LNCaP clone FGC (cell line): Measurements from ENCODE around the gene SOWAHC.
"Not testable (repeated sequence)": the region's sequence is repeated elsewhere in the genome, so short reads cannot be mapped to it uniquely, and the experiment has no call there.

ENCODE experiments used
- DNase-seq: peaks from one replicate; pipeline ENCODE4 v3.0.0-alpha.2; 2011; ENCODE audit warnings: low read depth
- H3K4me3 ChIP-seq: 2 replicates; pipeline ENCODE4 v1.5.1; 2011; ENCODE audit warnings: mild to moderate bottlenecking, low read depth, low read length, control low read depth
- TF ChIP-seq, protein P1 (sequence below): IDR thresholded peaks from 2 replicates; pipeline ENCODE4 v1.5.1; 2012; ENCODE audit warnings: mild to moderate bottlenecking; ENCODE audit not compliant: control insufficient read depth, insufficient read depth; ENCODE audit errors: extremely low read depth

The SOWAHC gene, protein sequence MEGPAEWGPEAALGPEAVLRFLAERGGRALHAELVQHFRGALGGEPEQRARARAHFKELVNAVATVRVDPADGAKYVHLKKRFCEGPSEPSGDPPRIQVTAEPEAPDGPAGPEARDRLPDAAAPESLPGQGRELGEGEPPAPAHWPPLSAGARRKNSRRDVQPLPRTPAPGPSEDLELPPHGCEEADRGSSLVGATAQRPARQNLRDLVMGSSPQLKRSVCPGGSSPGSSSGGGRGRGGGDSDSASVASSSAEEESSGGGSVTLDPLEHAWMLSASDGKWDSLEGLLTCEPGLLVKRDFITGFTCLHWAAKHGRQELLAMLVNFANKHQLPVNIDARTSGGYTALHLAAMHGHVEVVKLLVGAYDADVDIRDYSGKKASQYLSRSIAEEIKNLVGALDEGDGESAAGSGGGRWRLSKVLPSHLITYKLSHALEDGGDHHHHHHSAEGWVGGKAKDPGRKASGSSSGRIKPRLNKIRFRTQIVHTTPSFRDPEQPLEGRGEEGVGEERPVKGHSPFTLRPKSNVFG

DNA sequence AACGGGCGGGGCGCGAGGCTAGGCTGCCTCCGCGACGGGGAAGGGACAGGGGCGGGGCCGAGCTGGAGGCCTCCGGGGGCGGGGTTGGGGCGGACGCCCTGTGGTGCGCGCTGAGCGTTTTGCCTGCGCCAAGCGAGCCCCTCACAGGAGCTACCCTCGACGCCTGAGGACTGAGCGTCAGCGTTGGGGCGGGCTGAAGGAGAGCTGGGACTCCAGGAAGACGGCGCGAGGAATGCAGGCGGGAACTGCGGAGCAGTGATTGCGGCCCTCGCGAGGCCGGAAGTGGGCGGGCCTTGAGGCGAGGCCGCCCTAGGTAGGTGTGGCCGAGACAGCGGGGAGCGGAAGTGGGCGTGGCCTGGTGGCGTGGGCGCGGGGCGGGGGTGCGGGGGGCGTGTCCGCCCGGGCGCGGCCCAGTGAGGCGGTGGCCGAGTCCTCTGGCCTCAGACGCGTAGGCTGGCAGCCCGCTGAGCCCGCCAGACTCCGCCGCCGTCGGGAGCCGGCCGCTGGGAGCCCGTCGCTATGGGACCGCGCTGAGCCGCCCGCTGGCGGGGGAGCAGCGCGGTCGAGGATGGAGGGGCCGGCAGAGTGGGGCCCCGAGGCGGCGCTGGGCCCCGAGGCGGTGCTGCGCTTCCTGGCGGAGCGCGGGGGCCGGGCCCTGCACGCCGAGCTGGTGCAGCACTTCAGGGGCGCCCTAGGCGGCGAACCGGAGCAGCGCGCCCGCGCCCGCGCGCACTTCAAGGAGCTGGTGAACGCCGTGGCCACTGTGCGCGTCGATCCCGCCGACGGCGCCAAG is at the start of gene SOWAHC, which contains the start of gene SEPTIN10:
SOWAHC (plus strand) TSS at position 443 of the 793 bp plus-strand sequence; CDS start at position 569, 126 bp downstream.
SEPTIN10 (minus strand) TSS at position 45 of the 793 bp plus-strand sequence. CDS start 139 bp downstream, outside the sequence.
- peak within 1 kb of the TSS; percentile 58 for H3K4me3 ChIP-seq
- TF ChIP-seq, protein P1, sequence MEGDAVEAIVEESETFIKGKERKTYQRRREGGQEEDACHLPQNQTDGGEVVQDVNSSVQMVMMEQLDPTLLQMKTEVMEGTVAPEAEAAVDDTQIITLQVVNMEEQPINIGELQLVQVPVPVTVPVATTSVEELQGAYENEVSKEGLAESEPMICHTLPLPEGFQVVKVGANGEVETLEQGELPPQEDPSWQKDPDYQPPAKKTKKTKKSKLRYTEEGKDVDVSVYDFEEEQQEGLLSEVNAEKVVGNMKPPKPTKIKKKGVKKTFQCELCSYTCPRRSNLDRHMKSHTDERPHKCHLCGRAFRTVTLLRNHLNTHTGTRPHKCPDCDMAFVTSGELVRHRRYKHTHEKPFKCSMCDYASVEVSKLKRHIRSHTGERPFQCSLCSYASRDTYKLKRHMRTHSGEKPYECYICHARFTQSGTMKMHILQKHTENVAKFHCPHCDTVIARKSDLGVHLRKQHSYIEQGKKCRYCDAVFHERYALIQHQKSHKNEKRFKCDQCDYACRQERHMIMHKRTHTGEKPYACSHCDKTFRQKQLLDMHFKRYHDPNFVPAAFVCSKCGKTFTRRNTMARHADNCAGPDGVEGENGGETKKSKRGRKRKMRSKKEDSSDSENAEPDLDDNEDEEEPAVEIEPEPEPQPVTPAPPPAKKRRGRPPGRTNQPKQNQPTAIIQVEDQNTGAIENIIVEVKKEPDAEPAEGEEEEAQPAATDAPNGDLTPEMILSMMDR, result no peak
- DNase-seq, result peak; percentile 63

DNA sequence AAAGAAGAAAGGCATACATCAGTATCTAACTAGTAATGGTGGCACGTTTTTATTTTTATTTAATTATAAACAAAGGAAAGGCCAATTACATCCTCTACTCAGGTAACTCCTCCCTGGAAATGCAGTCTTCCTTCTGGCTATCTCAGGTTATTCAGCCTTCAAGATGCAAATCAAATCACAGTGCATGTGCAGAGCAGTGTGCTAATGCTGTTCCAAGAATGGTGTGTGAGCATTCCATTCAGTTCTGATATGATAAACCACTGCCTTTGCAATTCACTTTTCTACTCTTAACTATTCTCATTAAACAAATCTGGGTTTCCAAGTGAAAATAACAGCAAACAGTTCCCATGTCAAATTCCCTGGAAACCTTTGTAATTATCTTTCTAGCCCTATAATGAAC is 38.8 kb upstream of the SOWAHC start:
- TF ChIP-seq, protein P1, result no peak
- DNase-seq, result no peak
- no peak overlapping the region for H3K4me3 ChIP-seq

DNA sequence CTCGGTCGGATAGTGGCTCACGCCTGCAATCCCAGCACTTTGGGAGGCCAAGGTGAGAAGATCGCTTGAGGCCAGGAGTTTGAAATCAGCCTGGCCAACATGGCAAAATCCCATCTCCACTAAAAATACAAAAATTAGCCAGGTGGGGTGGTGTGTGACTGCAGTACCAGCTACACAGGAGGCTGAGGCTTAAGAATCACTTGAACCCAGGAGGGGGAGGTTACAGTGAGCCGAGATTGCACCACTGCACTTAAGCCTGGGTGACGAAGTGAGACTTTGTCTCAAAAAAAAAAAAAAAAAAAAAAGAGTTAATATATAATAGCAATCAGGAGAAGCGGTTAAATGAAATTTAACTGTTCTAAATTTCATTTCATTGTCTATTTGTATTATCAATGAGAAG is 36.5 kb upstream of the SOWAHC start:
- DNase-seq, H3K4me3 ChIP-seq: not testable (repeated sequence)

DNA sequence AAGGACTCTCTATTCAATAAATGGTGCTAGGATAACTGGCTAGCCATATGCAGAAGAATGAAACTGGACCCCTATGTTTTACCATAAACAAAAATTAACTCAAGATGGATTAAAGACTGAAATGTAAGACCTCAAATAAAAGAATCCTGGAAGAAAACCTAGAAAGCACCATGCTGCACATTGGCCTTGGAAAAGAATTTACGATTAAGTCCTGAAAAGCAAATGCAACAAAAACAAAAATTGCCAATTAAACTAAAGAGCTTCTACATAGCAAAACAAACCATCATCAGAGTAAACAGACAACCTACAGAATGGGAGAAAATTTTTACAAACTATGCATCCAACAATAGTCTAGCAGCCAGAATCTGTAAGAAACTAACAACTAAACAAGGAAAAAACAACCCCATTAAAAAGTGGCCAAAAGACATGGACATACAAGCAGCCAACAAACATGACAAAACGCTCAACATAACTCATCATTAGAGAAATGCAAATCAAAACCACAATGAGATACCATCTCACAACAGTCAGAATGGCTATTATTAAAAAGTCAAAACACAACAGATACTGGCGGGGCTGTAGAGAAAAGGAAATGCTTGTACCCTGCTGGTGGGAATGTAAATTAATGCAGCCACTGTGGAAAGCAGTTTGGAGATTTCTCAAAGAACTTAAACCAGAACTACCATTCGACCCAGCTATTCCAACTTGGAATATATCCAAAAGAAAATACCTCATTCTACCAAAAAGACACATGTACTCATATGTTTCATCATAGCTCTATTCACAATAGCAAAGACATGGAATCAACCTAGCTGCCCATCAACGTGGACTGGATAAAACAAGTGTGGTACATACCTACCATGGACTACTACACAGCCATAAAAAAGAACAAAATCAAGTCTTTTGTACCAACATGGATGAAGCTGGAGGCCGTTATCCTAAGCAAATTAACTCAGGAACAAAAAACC is 31.0 kb upstream of the SOWAHC start:
- H3K4me3 ChIP-seq, result no peak overlapping the region
- TF ChIP-seq, protein P1, result no peak
- no peak for DNase-seq

DNA sequence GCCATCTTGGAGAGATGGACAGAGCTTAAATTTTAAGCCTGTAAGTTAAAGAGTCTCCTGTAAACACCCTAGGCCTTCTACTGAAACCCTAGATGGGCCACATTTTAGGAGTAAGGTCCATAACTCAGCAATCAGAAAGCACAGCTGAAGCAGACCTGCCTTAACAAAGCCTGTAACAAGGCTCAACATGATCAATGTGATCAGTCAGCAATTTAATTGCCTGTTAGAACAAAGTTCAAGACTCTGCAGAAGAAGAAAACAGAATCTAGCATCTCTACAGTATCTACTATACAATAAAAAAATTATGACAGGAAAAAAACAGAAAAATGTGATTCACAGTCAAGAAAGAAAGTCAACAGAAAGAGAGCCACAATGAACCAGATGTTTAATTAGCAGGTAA is 27.5 kb upstream of the SOWAHC start:
- H3K4me3 ChIP-seq, result no peak overlapping the region
- TF ChIP-seq, protein P1, result no peak

DNA sequence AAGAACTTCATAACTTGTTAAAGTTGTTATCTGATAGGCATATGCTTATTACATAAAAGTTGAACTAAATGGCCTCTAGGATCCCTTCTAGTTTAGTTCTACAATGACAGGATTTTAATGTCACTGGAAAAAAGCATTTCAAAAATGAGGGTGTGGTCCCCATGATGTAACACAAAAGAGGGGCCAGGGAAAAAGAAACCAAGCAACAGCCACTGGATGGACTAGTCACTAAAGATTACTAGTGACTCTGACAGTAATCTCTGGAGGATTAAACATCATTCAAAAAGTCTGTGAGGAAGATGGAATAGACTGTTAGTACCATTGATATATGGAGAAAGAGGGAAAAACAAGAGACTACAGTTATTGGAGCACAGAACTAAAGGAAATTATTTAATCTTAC is 23.0 kb upstream of the SOWAHC start:
- TF ChIP-seq, protein P1, result no peak
- DNase-seq, result no peak
- no peak overlapping the region for H3K4me3 ChIP-seq

More for the DNA sequence above, 27.5 kb upstream of the SOWAHC start:
- no peak for DNase-seq
